NOMO-1 (cell line): ENCODE measurements around the gene LSM3.

Experiments used
- DNase-seq, 2 experiments: peaks; one replicate each; lab custom pipeline; 2025; ENCODE audit not compliant: unreplicated experiment in 2 of 2; lab: John Stamatoyannopoulos, UW

Gene LSM3

GRCh38 chr3:14236902-14237301 lies 58.3 kb downstream of the LSM3 start:
- DNase-seq: no peak

GRCh38 chr3:14237457-14237856 lies 58.8 kb downstream of the LSM3 start:
- DNase-seq: no peak

GRCh38 chr3:14238356-14238755 lies 59.7 kb downstream of the LSM3 start:
- no peak for DNase-seq

GRCh38 chr3:14238930-14239329 lies 60.3 kb downstream of the LSM3 start:
- DNase-seq: no peak

GRCh38 chr3:14239940-14240339 lies 61.3 kb downstream of the LSM3 start:
- no peak for DNase-seq

GRCh38 chr3:14240366-14240765 lies 61.7 kb downstream of the LSM3 start:
- no peak for DNase-seq

GRCh38 chr3:14241716-14242115 lies 63.1 kb downstream of the LSM3 start:
- DNase-seq: no peak

GRCh38 chr3:14242490-14243311 lies 64.1 kb downstream of the LSM3 start:
- DNase-seq: no peak

- DNase-seq: no peak
These were observed 65.2 kb downstream of the LSM3 start for GRCh38 chr3:14243782-14244181.

- DNase-seq: no peak
These were observed 66.1 kb downstream of the LSM3 start for GRCh38 chr3:14244521-14245247.

GRCh38 chr3:14245248-14245639 lies 66.6 kb downstream of the LSM3 start:
- no peak for DNase-seq

GRCh38 chr3:14245822-14246221 lies 67.2 kb downstream of the LSM3 start:
- no peak for DNase-seq

GRCh38 chr3:14246414-14246813 lies 67.8 kb downstream of the LSM3 start:
- DNase-seq: no peak

GRCh38 chr3:14248477-14248848 lies 69.8 kb downstream of the LSM3 start:
- no peak for DNase-seq

- DNase-seq: no peak
These were observed 70.4 kb downstream of the LSM3 start for GRCh38 chr3:14248849-14249523.
